Activated CD4-positive, alpha-beta memory T cell treated with anti-CD3 and anti-CD28 coated beads for 36 hours (primary cell): ENCODE measurements around the gene TRIM31. TPM values are rescaled to one million over a fixed set of nuclear protein-coding genes. Genes with fewer than 3 reads are reported as not detected.

Experiments used
- CTCF ChIA-PET: fragments of 350-600 bp; sonication (Branson Sonifier 250); formaldehyde crosslinking; loops from one replicate; lab custom pipeline; 2021; ENCODE audit warnings: antibody characterized with exemption, inconsistent platforms; lab: Charles Lee
- POLR2A ChIA-PET: fragments of 350-600 bp; sonication (Branson Sonifier 250); formaldehyde crosslinking; loops from one replicate; lab custom pipeline; 2021; ENCODE audit warnings: antibody characterized with exemption; lab: Charles Lee
- DNase-seq: peaks from one replicate; pipeline ENCODE4 v3.0.0-alpha.2; 2020
- H3K27ac Mint-ChIP-seq: one replicate; pipeline ENCODE4 v1.8.0; 2021; ENCODE audit warnings: mixed read lengths
- H3K27me3 Mint-ChIP-seq: one replicate; pipeline ENCODE4 v1.8.0; 2021; ENCODE audit warnings: mixed read lengths
- H3K36me3 Mint-ChIP-seq: one replicate; pipeline ENCODE4 v1.8.0; 2021; ENCODE audit warnings: mixed read lengths
- H3K4me1 Mint-ChIP-seq: one replicate; pipeline ENCODE4 v1.8.0; 2021; ENCODE audit warnings: low read depth, mixed read lengths
- H3K4me3 Mint-ChIP-seq: one replicate; pipeline ENCODE4 v1.8.0; 2021; ENCODE audit warnings: mild to moderate bottlenecking, mixed read lengths
- H3K9me3 Mint-ChIP-seq: one replicate; pipeline ENCODE4 v1.8.0; 2021; ENCODE audit warnings: mixed read lengths
- intact Hi-C: fragments of 100-400 bp; cut with micrococcal nuclease; formaldehyde crosslinking; loops from one replicate; pipeline ENCODE4 v1.15.1; 2023
- total RNA-seq, 2 experiments: library from RNA; stranded (reverse); gene quantifications; one replicate each; pipeline ENCODE4 v1.2.3, GENCODE V29; 2021

The TRIM31 gene
- total RNA-seq, 2 experiments from 2014 or later = not detected

DNA sequence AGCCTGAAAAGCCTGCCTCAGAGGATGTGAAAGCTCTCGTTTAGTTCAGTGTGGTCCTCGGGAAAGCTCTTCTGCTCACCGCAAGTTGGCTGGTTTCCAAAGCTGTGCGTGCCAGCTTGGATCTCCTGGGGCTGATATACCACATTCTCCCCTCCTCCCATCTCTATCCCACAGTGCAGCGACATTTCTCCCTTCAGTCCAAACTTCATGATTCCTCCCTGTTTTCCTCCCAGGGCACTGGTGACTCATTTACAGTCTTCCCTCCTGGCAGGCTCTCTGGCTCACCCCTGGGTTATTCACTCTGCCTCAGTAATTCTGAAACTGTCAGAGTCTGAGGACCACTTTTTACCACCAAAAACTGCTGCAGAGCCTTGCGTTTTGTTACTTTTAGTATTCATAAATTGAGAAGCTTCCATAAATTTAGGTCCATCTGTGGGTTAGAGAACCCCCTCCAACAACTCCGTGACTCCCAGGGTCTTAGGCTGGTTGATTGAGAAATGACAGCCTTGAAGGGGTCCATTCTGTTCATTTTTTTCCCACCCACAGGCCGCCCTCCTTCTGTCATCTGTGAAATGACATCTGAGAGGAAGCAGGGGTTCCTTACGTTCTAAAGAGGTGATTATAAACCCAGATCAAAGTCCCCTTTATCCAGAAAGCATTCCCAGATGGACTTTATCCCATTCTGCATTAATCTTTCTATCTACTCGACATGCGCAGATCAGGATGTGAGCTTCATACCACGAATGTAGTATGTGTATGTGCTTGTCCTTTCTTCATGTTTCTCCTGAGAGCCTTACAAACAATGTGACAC is 42.0 kb upstream of the TRIM31 start:
- H3K27me3 Mint-ChIP-seq = peaks cover 20% of the 10 kb centered on the region
- no peak overlapping the region for H3K27ac Mint-ChIP-seq
- H3K4me1 Mint-ChIP-seq = peaks cover 22% of the 10 kb centered on the region
- intact Hi-C loops = no loop called here
- ChIA-PET POLR2A (no interaction called here), CTCF (interaction anchor here (1.2 to 11.3 kb wide), 3 partner anchors 16 to 52 kb away, joined by 7 to 65 read pairs (median 7); no protein-coding TSS in a partner anchor)
- DNase-seq = no peak
- H3K4me3 Mint-ChIP-seq = no peak overlapping the region
- no peaks in the 10 kb centered on the region for H3K36me3 Mint-ChIP-seq
- no peaks in the 10 kb centered on the region for H3K9me3 Mint-ChIP-seq

DNA sequence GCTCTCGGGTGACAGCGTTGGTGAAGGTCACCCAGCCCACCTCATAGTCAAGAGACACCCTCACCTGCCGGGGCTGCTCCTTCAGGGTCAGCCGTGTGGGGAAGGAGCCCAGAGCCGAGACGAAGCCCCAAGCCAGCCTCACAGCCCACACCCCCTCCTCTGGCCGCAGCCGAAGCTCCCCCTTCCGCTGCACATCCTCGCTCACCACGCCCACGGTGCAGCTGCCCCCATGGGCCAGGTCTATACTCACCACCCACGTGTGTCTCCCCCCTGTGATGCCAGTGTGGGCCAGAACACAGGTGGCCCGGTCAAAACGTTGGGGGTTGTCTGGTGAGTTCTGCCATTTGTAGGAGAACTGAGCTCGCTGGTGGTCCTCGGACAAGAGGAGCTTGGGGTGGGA is 41.2 kb upstream of the TRIM31 start:
- no peak for DNase-seq
- POLR2A ChIA-PET = no interaction called here

DNA sequence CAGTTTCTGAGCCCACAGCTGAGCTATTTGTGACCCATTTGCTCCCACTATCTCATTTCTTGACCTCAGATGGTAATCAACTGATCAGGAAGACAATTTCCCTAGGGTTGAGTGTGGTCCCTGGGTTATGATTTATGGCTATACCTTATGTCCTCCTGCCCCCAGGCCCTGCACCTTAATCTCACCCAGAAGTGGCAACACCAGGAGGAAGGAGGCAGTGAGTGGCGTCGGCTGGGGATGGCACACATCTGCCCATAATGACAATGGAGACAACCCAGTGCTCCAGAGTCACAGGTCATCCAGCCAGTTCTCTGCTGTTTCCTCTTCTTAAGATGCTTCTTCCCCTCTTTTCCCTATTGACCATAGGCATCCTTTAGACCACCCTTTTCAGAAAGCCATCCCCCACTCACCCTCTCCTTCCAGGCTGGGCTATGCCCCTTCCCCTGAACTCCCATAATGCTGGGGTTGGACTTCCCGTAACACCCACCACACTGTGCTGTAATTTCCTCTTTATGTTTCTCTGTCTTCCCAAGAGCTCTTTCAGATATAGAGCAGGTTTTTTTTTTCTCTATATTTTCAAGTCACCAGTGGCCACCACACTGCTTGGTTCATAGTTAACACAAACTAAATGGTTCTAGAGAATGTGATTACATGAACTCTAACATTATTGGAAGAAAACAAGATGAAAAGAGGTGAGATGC is 40.2 kb upstream of the TRIM31 start:
- H3K36me3 Mint-ChIP-seq = no peaks in the 10 kb centered on the region
- H3K27me3 Mint-ChIP-seq = peaks cover 20% of the 10 kb centered on the region
- DNase-seq = no peak
- H3K4me3 Mint-ChIP-seq = no peak overlapping the region
- H3K9me3 Mint-ChIP-seq = no peaks in the 10 kb centered on the region
- H3K4me1 Mint-ChIP-seq = peaks cover 7% of the 10 kb centered on the region
- intact Hi-C loops = no loop called here
- H3K27ac Mint-ChIP-seq = no peak overlapping the region
- POLR2A ChIA-PET = interaction anchor here (0.5 kb wide), 1 partner anchor 34 kb away, joined by 3 read pairs; no protein-coding TSS in a partner anchor
- CTCF ChIA-PET = interaction anchor here (0.6 to 11.3 kb wide), 2 partner anchors 22 to 499 kb away, joined by 3 to 65 read pairs; no protein-coding TSS in a partner anchor

More for the DNA sequence above, 41.2 kb upstream of the TRIM31 start:
- Mint-ChIP-seq H3K27ac (no peak overlapping the region), H3K27me3 (peaks cover 17% of the 10 kb centered on the region), H3K36me3 (no peaks in the 10 kb centered on the region), H3K9me3 (no peaks in the 10 kb centered on the region), H3K4me1 (peaks cover 17% of the 10 kb centered on the region), H3K4me3 (no peak overlapping the region)
- CTCF ChIA-PET = interaction anchor here (1.2 to 11.3 kb wide), 3 partner anchors 17 to 51 kb away, joined by 7 to 65 read pairs (median 7); no protein-coding TSS in a partner anchor
- intact Hi-C loops = no loop called here

DNA sequence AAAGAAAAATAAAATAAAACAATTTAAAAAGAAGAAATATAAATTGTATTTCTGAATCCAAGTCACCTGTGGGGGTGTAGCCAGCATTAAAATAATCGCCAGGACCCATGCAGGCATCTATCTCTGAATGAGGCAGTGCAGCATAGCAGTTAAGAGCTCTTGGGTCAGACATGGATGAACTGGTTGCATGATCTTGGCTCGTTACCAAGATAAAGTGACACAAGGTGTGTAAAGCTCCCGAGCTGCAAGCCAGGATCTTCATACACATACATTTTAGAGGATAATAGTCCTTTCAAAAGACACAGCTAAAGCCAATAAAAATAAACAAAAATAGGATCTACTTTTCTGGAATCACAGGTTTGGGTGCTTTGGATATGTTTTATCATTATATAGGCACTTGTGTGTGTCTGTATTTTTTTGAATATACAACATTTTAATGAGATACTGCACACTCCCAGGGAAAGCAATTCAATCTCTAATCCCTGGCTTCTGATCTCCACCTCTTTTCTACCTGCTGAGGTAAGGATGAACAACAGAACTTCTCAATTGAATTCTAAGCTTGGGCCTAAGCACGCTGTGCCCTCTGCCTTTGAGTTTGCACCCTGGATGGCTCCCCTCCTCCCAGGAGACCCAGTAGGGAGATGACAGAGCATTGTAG is 39.3 kb upstream of the TRIM31 start:
- H3K4me1 Mint-ChIP-seq = peaks cover 4% of the 10 kb centered on the region
- H3K36me3 Mint-ChIP-seq = no peaks in the 10 kb centered on the region
- no peak for DNase-seq
- no peak overlapping the region for H3K4me3 Mint-ChIP-seq
- POLR2A ChIA-PET = no interaction called here
- H3K9me3 Mint-ChIP-seq = no peaks in the 10 kb centered on the region
- H3K27me3 Mint-ChIP-seq = peaks cover 24% of the 10 kb centered on the region
- intact Hi-C loops = no loop called here
- CTCF ChIA-PET = interaction anchor here (1.1 to 11.3 kb wide), 2 partner anchors 21 to 35 kb away, joined by 3 to 65 read pairs; no protein-coding TSS in a partner anchor
- no peak overlapping the region for H3K27ac Mint-ChIP-seq

DNA sequence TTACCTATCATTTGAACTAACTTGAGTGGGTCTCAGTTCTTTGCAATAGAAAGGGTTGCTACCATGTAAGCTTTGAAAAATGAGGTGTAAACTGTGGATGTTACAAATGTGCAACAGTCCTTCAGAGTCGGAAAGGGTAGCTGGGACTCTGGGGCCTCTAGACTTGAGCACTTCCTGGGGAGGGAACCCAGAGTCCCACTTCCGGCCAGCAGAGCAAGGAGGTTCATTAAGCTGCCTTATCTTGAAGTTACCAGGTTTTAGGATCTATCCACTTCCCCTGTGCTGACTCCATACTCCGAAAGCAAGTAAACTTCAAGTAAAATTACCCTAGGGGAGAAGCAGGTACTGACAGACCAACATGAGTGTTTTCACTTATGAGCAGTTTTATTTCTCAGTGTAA is 38.7 kb upstream of the TRIM31 start:
- intact Hi-C loops = no loop called here
- Mint-ChIP-seq H3K27me3 (peaks cover 27% of the 10 kb centered on the region), H3K27ac (no peak overlapping the region), H3K9me3 (no peaks in the 10 kb centered on the region), H3K36me3 (no peaks in the 10 kb centered on the region), H3K4me3 (no peak overlapping the region), H3K4me1 (peaks cover 4% of the 10 kb centered on the region)
- CTCF ChIA-PET = interaction anchor here (1.1 to 11.3 kb wide), 2 partner anchors 21 to 34 kb away, joined by 3 to 65 read pairs; no protein-coding TSS in a partner anchor
- no peak for DNase-seq
- POLR2A ChIA-PET = no interaction called here

DNA sequence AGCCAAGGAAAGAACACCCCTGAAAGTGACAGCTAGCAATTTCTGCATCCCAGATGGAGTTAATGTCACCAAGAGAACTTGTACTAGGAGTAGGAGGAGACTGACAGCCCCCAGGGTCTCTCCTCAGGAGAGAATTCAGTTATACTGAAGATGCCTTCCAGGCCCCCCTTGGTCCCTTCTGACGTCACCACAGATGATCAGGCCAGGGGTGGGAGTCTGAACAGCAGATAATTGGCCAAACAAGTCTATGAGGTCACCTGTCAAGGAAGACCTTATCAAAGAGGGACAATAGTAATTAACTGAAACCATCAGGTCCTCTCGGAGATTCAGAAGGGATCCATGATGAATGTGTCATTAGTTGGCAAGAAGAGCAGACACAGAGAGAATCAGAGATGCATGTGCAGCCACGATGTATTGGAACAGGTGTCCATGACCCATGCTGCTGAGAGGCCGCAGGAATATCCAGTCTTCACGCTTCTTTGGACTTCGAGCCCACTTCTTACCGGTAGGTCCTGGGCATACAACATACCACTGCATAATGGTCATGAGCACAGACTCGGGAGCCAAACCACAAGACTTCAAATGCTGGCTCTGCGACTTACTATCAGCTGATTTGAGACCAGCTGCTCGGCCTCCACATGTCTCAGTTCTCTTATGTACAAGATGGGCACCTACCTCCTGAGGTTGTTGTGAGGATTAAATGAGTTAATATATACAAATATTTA is 37.9 kb upstream of the TRIM31 start:
- no peak for DNase-seq
- peaks cover 25% of the 10 kb centered on the region for H3K27me3 Mint-ChIP-seq
- intact Hi-C loops = no loop called here
- CTCF ChIA-PET = interaction anchor here (1.1 to 11.3 kb wide), 2 partner anchors 20 to 34 kb away, joined by 3 to 65 read pairs; no protein-coding TSS in a partner anchor
- H3K4me1 Mint-ChIP-seq = peaks cover 4% of the 10 kb centered on the region
- no peaks in the 10 kb centered on the region for H3K36me3 Mint-ChIP-seq
- no peak overlapping the region for H3K27ac Mint-ChIP-seq
- no peak overlapping the region for H3K4me3 Mint-ChIP-seq
- no peaks in the 10 kb centered on the region for H3K9me3 Mint-ChIP-seq
- POLR2A ChIA-PET = no interaction called here

DNA sequence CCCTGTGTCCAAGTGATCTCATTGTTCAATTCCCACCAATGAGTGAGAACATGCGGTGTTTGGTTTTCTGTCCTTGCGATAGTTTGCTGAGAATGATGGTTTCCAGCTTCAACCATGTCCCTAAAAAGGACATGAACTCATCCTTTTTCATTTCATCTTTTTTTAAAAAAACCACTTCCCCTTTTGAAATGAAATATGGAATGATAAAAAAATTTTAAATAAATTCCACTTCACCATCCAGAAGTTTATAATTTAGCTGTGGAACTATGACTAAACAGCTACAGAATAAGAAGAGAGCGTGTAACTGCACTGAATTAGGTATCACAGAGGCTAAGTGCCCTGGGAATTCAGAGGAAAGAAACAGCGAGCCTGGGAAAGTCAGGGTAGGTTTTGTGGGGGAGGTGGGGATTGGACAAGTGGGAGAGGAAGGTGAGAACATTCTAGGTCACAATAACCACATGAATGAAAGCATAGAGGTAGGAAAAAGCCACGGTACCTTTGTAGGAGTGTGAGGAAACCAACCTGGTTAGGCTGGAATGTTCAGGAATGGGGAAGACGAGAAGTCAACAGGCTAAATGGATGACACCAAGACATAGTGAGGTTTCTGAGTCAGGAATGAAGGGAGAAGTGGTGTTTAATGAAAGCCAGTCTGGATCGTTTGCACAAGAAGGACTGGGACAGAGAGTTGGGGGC is 37.1 kb upstream of the TRIM31 start:
- H3K27ac Mint-ChIP-seq = no peak overlapping the region
- DNase-seq = no peak
- CTCF ChIA-PET = interaction anchor here (11.3 kb wide), 1 partner anchor 19 kb away, joined by 65 read pairs; no protein-coding TSS in a partner anchor
- H3K4me1 Mint-ChIP-seq = peaks cover 4% of the 10 kb centered on the region
- H3K9me3 Mint-ChIP-seq = no peaks in the 10 kb centered on the region
- H3K27me3 Mint-ChIP-seq = peaks cover 29% of the 10 kb centered on the region
- H3K4me3 Mint-ChIP-seq = no peak overlapping the region
- H3K36me3 Mint-ChIP-seq = no peaks in the 10 kb centered on the region
- intact Hi-C loops = no loop called here
- POLR2A ChIA-PET = no interaction called here

DNA sequence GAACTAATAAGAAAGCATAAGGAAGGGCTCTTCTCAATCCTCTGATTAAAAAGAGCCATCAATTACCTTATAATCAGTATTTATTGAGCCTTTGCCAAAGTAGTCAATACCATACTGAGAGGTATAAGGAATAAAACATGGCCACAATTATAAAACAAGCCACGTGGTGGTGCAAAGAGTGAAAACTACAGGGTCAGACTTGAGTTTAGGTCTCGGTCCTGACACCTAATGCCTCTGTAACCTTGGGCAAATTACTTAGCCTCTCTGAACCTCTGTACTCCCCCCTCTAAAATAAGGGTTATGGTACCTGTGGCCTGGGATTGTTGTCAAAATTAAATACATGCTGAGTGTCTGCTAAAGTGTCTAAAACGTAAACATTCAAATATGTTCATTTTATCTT is 36.3 kb upstream of the TRIM31 start:
- intact Hi-C loops = no loop called here
- CTCF ChIA-PET = interaction anchor here (11.3 kb wide), 1 partner anchor 18 kb away, joined by 65 read pairs; no protein-coding TSS in a partner anchor
- no peaks in the 10 kb centered on the region for H3K36me3 Mint-ChIP-seq
- no peak overlapping the region for H3K4me3 Mint-ChIP-seq
- no peak for DNase-seq
- POLR2A ChIA-PET = no interaction called here
- peaks cover 4% of the 10 kb centered on the region for H3K4me1 Mint-ChIP-seq
- no peaks in the 10 kb centered on the region for H3K9me3 Mint-ChIP-seq
- H3K27me3 Mint-ChIP-seq = peaks cover 31% of the 10 kb centered on the region
- no peak overlapping the region for H3K27ac Mint-ChIP-seq

DNA sequence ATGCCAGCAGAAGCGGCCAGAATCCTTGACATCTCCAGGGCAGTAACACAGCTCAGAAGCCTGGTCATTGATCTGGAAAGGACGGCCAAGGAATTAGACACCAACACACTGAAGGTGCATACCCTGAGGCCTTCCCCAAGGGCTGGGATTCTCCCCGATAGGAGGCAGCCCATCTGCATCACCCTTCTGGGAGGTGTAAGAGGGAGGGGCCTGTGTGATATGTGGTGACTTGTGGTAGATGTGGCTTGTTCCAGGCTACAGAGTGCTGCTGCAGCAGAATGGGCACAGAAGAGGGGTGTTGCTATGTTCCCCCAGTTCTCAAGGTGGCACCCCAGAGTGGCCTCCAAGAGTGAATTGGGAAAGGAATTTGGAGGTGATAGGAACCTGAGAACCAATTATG is 34.2 kb upstream of the TRIM31 start:
- Mint-ChIP-seq H3K27me3 (peaks cover 37% of the 10 kb centered on the region), H3K4me3 (no peak overlapping the region), H3K4me1 (peaks cover 4% of the 10 kb centered on the region), H3K36me3 (no peaks in the 10 kb centered on the region), H3K27ac (no peak overlapping the region), H3K9me3 (no peaks in the 10 kb centered on the region)
- intact Hi-C loops = no loop called here
- POLR2A ChIA-PET = no interaction called here
- CTCF ChIA-PET = interaction anchor here (11.3 kb wide), 1 partner anchor 16 kb away, joined by 65 read pairs; no protein-coding TSS in a partner anchor
- no peak for DNase-seq

DNA sequence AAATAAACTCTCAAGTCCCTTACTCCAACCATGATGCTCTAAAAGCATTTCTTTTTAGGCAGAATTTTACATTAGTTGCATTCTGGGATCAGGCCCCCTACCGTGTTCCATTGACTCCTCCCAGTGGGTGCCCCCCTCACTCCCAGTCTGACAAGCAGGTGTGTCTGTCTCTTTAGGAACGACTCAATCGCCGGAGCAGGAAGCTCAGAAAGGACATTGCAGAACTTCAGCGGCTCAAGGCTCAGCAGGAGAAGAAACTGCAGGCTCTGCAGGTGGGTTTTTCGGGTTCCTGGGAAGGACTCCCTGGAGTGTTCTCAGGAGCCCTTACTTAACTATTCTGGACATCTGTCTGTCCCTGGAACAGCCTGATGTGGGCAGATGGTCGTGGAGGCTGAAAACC is 32.9 kb upstream of the TRIM31 start:
- H3K27me3 Mint-ChIP-seq = peaks cover 46% of the 10 kb centered on the region
- H3K4me1 Mint-ChIP-seq = no peaks in the 10 kb centered on the region
- intact Hi-C loops = no loop called here
- H3K4me3 Mint-ChIP-seq = no peak overlapping the region
- no peaks in the 10 kb centered on the region for H3K36me3 Mint-ChIP-seq
- H3K9me3 Mint-ChIP-seq = no peaks in the 10 kb centered on the region
- CTCF ChIA-PET = interaction anchor here (11.3 kb wide), 1 partner anchor 15 kb away, joined by 65 read pairs; no protein-coding TSS in a partner anchor
- POLR2A ChIA-PET = no interaction called here
- no peak for DNase-seq
- H3K27ac Mint-ChIP-seq = no peak overlapping the region

DNA sequence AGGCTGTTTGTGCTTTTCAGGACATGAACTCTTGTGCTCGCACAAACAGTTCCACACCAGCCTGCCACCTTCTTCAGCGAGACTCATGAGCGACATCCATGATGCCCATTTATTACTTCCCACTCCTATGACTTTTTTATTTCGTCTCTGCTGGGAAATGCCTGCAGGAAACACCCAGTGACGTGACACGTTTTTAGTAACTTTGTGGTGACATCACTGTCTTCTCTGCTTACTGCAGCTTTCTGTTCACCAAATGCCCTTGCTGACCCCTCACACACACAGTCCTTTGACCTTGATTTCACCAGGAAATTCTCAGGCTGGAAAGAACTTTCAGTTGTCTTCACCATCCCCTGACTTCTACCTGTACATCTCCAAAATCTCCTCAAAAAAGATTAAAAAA is 31.9 kb upstream of the TRIM31 start:
- no peaks in the 10 kb centered on the region for H3K9me3 Mint-ChIP-seq
- intact Hi-C loops = no loop called here
- H3K27ac Mint-ChIP-seq = no peak overlapping the region
- ChIA-PET POLR2A (interaction anchor here (0.6 kb wide), 1 partner anchor 28 kb away, joined by 3 read pairs; no protein-coding TSS in a partner anchor), CTCF (interaction anchor here (0.7 to 11.3 kb wide), 3 partner anchors 13 to 491 kb away, joined by 3 to 65 read pairs (median 9); no protein-coding TSS in a partner anchor)
- no peak for DNase-seq
- H3K4me1 Mint-ChIP-seq = no peaks in the 10 kb centered on the region
- H3K36me3 Mint-ChIP-seq = no peaks in the 10 kb centered on the region
- H3K27me3 Mint-ChIP-seq = peaks cover 45% of the 10 kb centered on the region
- H3K4me3 Mint-ChIP-seq = no peak overlapping the region
